ENCODE data around the gene CNNM2. TPM values are rescaled to one million over a fixed set of nuclear protein-coding genes. Genes with fewer than 3 reads are reported as not detected.

Gene CNNM2
- polyA plus RNA-seq, 1 of the 3 experiments (the other 2 are of a cell fraction) = 4.0 TPM

GRCh38 chr10:102945449-102945848 lies 27.4 kb downstream of the CNNM2 start:
- H3K9me3 ChIP-seq = no peaks in the 10 kb centered on the region
- H3K4me1 ChIP-seq (ENCODE audit: control insufficient read depth in 1 of 2, insufficient read depth in 2 of 2, low read depth in 1 of 2, low read length in 1 of 2) = peaks cover 0 to 6% of the 10 kb centered on the region in 2 experiments; a peak in 2 of 4 replicates
- no peak for TF ChIP-seq MEF2A (IDR thresholded peaks at IDR 0.05; ENCODE audit: borderline replicate concordance, low read depth)
- no peak for TF ChIP-seq MAX (IDR thresholded peaks at IDR 0.05; ENCODE audit: low read depth)
- TF ChIP-seq USF1 (IDR thresholded peaks at IDR 0.05; ENCODE audit: borderline replicate concordance, low read depth) = no peak
- no peak for TF ChIP-seq MXI1 (IDR thresholded peaks at IDR 0.05; ENCODE audit: low read depth, low read length)
- TF ChIP-seq TCF12 (IDR thresholded peaks at IDR 0.05) = no peak
- TF ChIP-seq CHD2 (IDR thresholded peaks at IDR 0.05; ENCODE audit: low read length, partially characterized antibody) = no peak
- no peak for TF ChIP-seq CTCF (IDR thresholded peaks at IDR 0.05)
- no peak for TF ChIP-seq RAD21 (IDR thresholded peaks at IDR 0.05; ENCODE audit: low read length)
- H3K9me2 ChIP-seq = no peaks in the 10 kb centered on the region
- H4K20me1 ChIP-seq (ENCODE audit: insufficient read depth) = no peaks in the 10 kb centered on the region
- no peak for DNase-seq
- POLR2A ChIA-PET = no interaction called here
- no peak overlapping the region for H3K9ac ChIP-seq
- H3K79me2 ChIP-seq (ENCODE audit: insufficient read depth) = no peaks in the 10 kb centered on the region
- no peaks in the 10 kb centered on the region for H3K27me3 ChIP-seq (ENCODE audit: insufficient read depth)
- no peak overlapping the region for H3K4me3 ChIP-seq (ENCODE audit: low read depth in 2 of 2, low read length in 1 of 2)
- H3F3A ChIP-seq (replicated peaks; ENCODE audit: insufficient read depth) = no peaks in the 10 kb centered on the region
- H3K27ac ChIP-seq (ENCODE audit: low read depth in 2 of 2, low read length in 1 of 2) = no peak overlapping the region
- no peak overlapping the region for H2AFZ ChIP-seq (ENCODE audit: low read depth)
- WGBS (ENCODE audit: low lambda C conversion rate) = 89% methylated on average over 3 of the region's 3 CpGs
- H3K4me2 ChIP-seq = no peak overlapping the region
- CTCF ChIA-PET = no interaction called here
- no peaks in the 10 kb centered on the region for H3K36me3 ChIP-seq (replicated peaks in 1 of 2; ENCODE audit: control insufficient read depth in 1 of 2, insufficient read depth in 2 of 2, low read length in 1 of 2)

- H3K27ac ChIP-seq (ENCODE audit: low read depth in 2 of 2, low read length in 1 of 2) = no peak overlapping the region
- H3K4me3 ChIP-seq (ENCODE audit: low read depth in 2 of 2, low read length in 1 of 2) = no peak overlapping the region
- H3K4me2 ChIP-seq = no peak overlapping the region
- no peak for DNase-seq
- no peak overlapping the region for H2AFZ ChIP-seq (ENCODE audit: low read depth)
- H3K9ac ChIP-seq = no peak overlapping the region
- no peaks in the 10 kb centered on the region for H3K9me2 ChIP-seq
- H4K20me1 ChIP-seq (ENCODE audit: insufficient read depth) = no peaks in the 10 kb centered on the region
- no peaks in the 10 kb centered on the region for H3K36me3 ChIP-seq (replicated peaks in 1 of 2; ENCODE audit: control insufficient read depth in 1 of 2, insufficient read depth in 2 of 2, low read length in 1 of 2)
- CTCF ChIA-PET = no interaction called here
- POLR2A ChIA-PET = no interaction called here
- H3K9me3 ChIP-seq = no peaks in the 10 kb centered on the region
- 89% methylated on average over 2 of the region's 2 CpGs for WGBS (ENCODE audit: low lambda C conversion rate)
- peaks cover 0 to 6% of the 10 kb centered on the region in 2 experiments; a peak in 2 of 4 replicates for H3K4me1 ChIP-seq (ENCODE audit: control insufficient read depth in 1 of 2, insufficient read depth in 2 of 2, low read depth in 1 of 2, low read length in 1 of 2)
- no peaks in the 10 kb centered on the region for H3F3A ChIP-seq (replicated peaks; ENCODE audit: insufficient read depth)
- no peaks in the 10 kb centered on the region for H3K79me2 ChIP-seq (ENCODE audit: insufficient read depth)
- TF ChIP-seq IRF3 (IDR thresholded peaks at IDR 0.05; ENCODE audit: low read depth, low read length) = no peak
- TF ChIP-seq YY1 (IDR thresholded peaks at IDR 0.05; ENCODE audit: low read depth) = no peak
- no peak for TF ChIP-seq GATA2 (CRISPR knock-in tag; IDR thresholded peaks at IDR 0.05)
- TF ChIP-seq USF1 (IDR thresholded peaks at IDR 0.05; ENCODE audit: borderline replicate concordance, low read depth) = no peak
- TF ChIP-seq JUND (IDR thresholded peaks at IDR 0.05) = no peak
- no peaks in the 10 kb centered on the region for H3K27me3 ChIP-seq (ENCODE audit: insufficient read depth)
Measured at GRCh38 chr10:102945962-102946361, 27.9 kb downstream of the CNNM2 start.

Data from SK-N-SH (cell line).